SK-N-SH treated with all-trans-retinoic acid at 6 μM for 48 hours (cell line): ENCODE data around the gene RNF166.

Experiments used
- ATAC-seq: fragments of 200-7000 bp; cut with Tn5 transposase; 3 replicates; pipeline ENCODE4 v1.9.1; 2020; ENCODE audit warnings: mild to moderate bottlenecking, moderate library complexity
- ARNTL ChIP-seq: fragments of 450-650 bp; formaldehyde crosslinking; IDR thresholded peaks from 2 replicates; pipeline ENCODE4 v1.5.0; 2020; ENCODE audit warnings: low read depth, mild to moderate bottlenecking, moderate library complexity, borderline replicate concordance
- BACH2 ChIP-seq: fragments of 250-450 bp; sonication (Bioruptor Pico); IDR thresholded peaks from 2 replicates; pipeline ENCODE4 v1.9.0; 2021; ENCODE audit warnings: mild to moderate bottlenecking, borderline replicate concordance
- CREB5 ChIP-seq: fragments of 250-450 bp; sonication (Bioruptor Pico); IDR thresholded peaks from 2 replicates; pipeline ENCODE4 v1.5.1; 2020; ENCODE audit warnings: low read depth, mild to moderate bottlenecking, moderate library complexity
- CSDC2 ChIP-seq: fragments of 250-450 bp; sonication (Bioruptor Pico); IDR thresholded peaks from 2 replicates; pipeline ENCODE4 v1.5.0; 2020; ENCODE audit warnings: mild to moderate bottlenecking, moderate library complexity
- CSRNP3 ChIP-seq: fragments of 250-450 bp; sonication (Bioruptor Pico); IDR thresholded peaks from 2 replicates; pipeline ENCODE4 v1.5.1; 2021; ENCODE audit warnings: mild to moderate bottlenecking, moderate library complexity
- ESRRG ChIP-seq: fragments of 250-450 bp; sonication (Bioruptor Pico); IDR thresholded peaks from 2 replicates; pipeline ENCODE4 v1.6.1; 2021; ENCODE audit warnings: mild to moderate bottlenecking
- GLIS3 ChIP-seq: fragments of 250-450 bp; sonication (Bioruptor Pico); IDR thresholded peaks from 2 replicates; pipeline ENCODE4 v1.5.0; 2020; ENCODE audit warnings: mild to moderate bottlenecking, moderate library complexity
- ISL1 ChIP-seq: fragments of 250-450 bp; sonication (Bioruptor Pico); IDR thresholded peaks from 2 replicates; pipeline ENCODE4 v2.1.2; 2022; ENCODE audit warnings: mild to moderate bottlenecking, moderate library complexity
- OSR1 ChIP-seq: fragments of 250-450 bp; sonication (Bioruptor Pico); IDR thresholded peaks from 2 replicates; pipeline ENCODE4 v1.8.0; 2022; ENCODE audit warnings: moderate library complexity, mild to moderate bottlenecking, inconsistent platforms
- PATZ1 ChIP-seq: fragments of 250-450 bp; sonication (Bioruptor Pico); IDR thresholded peaks from 2 replicates; pipeline ENCODE4 v1.8.0; 2020; ENCODE audit warnings: mild to moderate bottlenecking, moderate library complexity, borderline replicate concordance
- POU6F1 ChIP-seq: fragments of 250-450 bp; sonication (Bioruptor Pico); IDR thresholded peaks from 2 replicates; pipeline ENCODE4 v1.8.0; 2021; ENCODE audit warnings: low read depth, mild to moderate bottlenecking, moderate library complexity, borderline replicate concordance
- PPARA ChIP-seq: fragments of 250-450 bp; sonication (Bioruptor Pico); IDR thresholded peaks from 2 replicates; pipeline ENCODE4 v1.5.0; 2020; ENCODE audit warnings: mild to moderate bottlenecking, borderline replicate concordance
- RARB ChIP-seq: fragments of 250-450 bp; sonication (Bioruptor Pico); IDR thresholded peaks from 2 replicates; pipeline ENCODE4 v1.8.0; 2021; ENCODE audit warnings: mild to moderate bottlenecking, moderate library complexity
- SNAI2 ChIP-seq: fragments of 250-450 bp; sonication (Bioruptor Pico); IDR thresholded peaks from 2 replicates; pipeline ENCODE4 v1.5.0; 2020; ENCODE audit warnings: mild to moderate bottlenecking, moderate library complexity
- TCF4 ChIP-seq: fragments of 250-450 bp; sonication (Bioruptor Pico); IDR thresholded peaks from 2 replicates; pipeline ENCODE4 v1.8.0; 2021; ENCODE audit warnings: mild to moderate bottlenecking, moderate library complexity, borderline replicate concordance
- TOX ChIP-seq: fragments of 250-450 bp; sonication (Bioruptor Pico); IDR thresholded peaks from 2 replicates; pipeline ENCODE4 v1.8.0; 2021; ENCODE audit warnings: mild to moderate bottlenecking, moderate library complexity, borderline replicate concordance
- ZC3H10 ChIP-seq: fragments of 250-450 bp; sonication (Bioruptor Pico); IDR thresholded peaks from 2 replicates; pipeline ENCODE4 v1.5.1; 2021; ENCODE audit warnings: mild to moderate bottlenecking, moderate library complexity
- ZFP3 ChIP-seq: fragments of 250-450 bp; sonication (Bioruptor Pico); IDR thresholded peaks from 2 replicates; pipeline ENCODE4 v1.5.0; 2020; ENCODE audit warnings: mild to moderate bottlenecking, moderate library complexity
- ZFP30 ChIP-seq: fragments of 450-650 bp; formaldehyde crosslinking; IDR thresholded peaks from 2 replicates; pipeline ENCODE4 v1.5.0; 2022; ENCODE audit warnings: mild to moderate bottlenecking, moderate library complexity
- ZNF565 ChIP-seq: fragments of 450-650 bp; formaldehyde crosslinking; conservative IDR thresholded peaks from 2 replicates; pipeline ENCODE4 v1.5.0; 2020; ENCODE audit warnings: low read depth, mild to moderate bottlenecking, moderate library complexity
- ZNF8 ChIP-seq: fragments of 450-650 bp; formaldehyde crosslinking; IDR thresholded peaks from 2 replicates; pipeline ENCODE4 v1.5.0; 2020; ENCODE audit warnings: mild to moderate bottlenecking, moderate library complexity

RNF166 gene

GRCh38 chr16:88715312-88716190 lies 9.3 kb upstream of the RNF166 start:
- TF ChIP-seq ZC3H10 = no peak
- TF ChIP-seq ISL1 (CRISPR knock-in tag) = no peak
- TF ChIP-seq CSRNP3 (CRISPR knock-in tag) = no peak
- TF ChIP-seq OSR1 = no peak
- no peak for TF ChIP-seq SNAI2 (CRISPR knock-in tag)
- TF ChIP-seq TCF4 (CRISPR knock-in tag) = no peak
- TF ChIP-seq ZFP30 (CRISPR knock-in tag) = no peak
- no peak for TF ChIP-seq ZFP3 (CRISPR knock-in tag)
- TF ChIP-seq CREB5 = no peak
- TF ChIP-seq PPARA (CRISPR knock-in tag) = no peak
- ATAC-seq = no peak

- TF ChIP-seq ZC3H10 = no peak
- ATAC-seq = no peak
Measured at GRCh38 chr16:88714420-88715302, 8.5 kb upstream of the RNF166 start.

GRCh38 chr16:88713568-88714419 lies 7.6 kb upstream of the RNF166 start:
- ATAC-seq = peak; percentile 14
- TF ChIP-seq ZC3H10 (no peak), ARNTL (CRISPR knock-in tag) (no peak), ZNF8 (no peak), CSDC2 (no peak), POU6F1 (no peak), PPARA (CRISPR knock-in tag) (no peak), CREB5 (no peak), RARB (no peak), CSRNP3 (CRISPR knock-in tag) (no peak), OSR1 (no peak), SNAI2 (CRISPR knock-in tag) (no peak), TOX (CRISPR knock-in tag) (no peak)

- ATAC-seq = no peak
- TF ChIP-seq CREB5 = no peak
- TF ChIP-seq ZC3H10 = no peak
- TF ChIP-seq ZNF8 = no peak
- no peak for TF ChIP-seq GLIS3 (CRISPR knock-in tag)
- no peak for TF ChIP-seq PPARA (CRISPR knock-in tag)
- TF ChIP-seq ZFP30 (CRISPR knock-in tag) = no peak
- no peak for TF ChIP-seq RARB
- no peak for TF ChIP-seq BACH2 (CRISPR knock-in tag)
- TF ChIP-seq ARNTL (CRISPR knock-in tag) = no peak
- no peak for TF ChIP-seq TOX (CRISPR knock-in tag)
- no peak for TF ChIP-seq OSR1
- no peak for TF ChIP-seq PATZ1
- no peak for TF ChIP-seq ZNF565 (CRISPR knock-in tag)
- TF ChIP-seq ISL1 (CRISPR knock-in tag) = no peak
- TF ChIP-seq SNAI2 (CRISPR knock-in tag) = no peak
- no peak for TF ChIP-seq ESRRG (CRISPR knock-in tag)
Measured at GRCh38 chr16:88713054-88713453, 6.8 kb upstream of the RNF166 start.
